Right atrium auricular region (tissue), 2 donors: Measurements from ENCODE around the gene LYRM7. TPM values are rescaled to one million over a fixed set of nuclear protein-coding genes. Genes with fewer than 3 reads are reported as not detected.

Experiments used
- DNase-seq: peaks from one replicate; pipeline ENCODE4 v3.0.0-alpha.2; 2019; ENCODE audit warnings: low spot score
- H3K27ac ChIP-seq, 2 donors: fragments of 200-600 bp; sonication (generic); 1 replicate in 1 of 2; 2 replicates in 1 of 2; pipeline ENCODE4 v1.5.1; 2016 to 2019
- H3K27me3 ChIP-seq, 2 donors: fragments of 200-600 bp; sonication (generic); one replicate each; pipeline versions ENCODE4 v1.5.1 to v1.6.0; 2017 to 2019
- H3K36me3 ChIP-seq: fragments of 200-600 bp; sonication (generic); one replicate; pipeline ENCODE4 v1.5.1; 2016
- H3K4me1 ChIP-seq, 2 donors: fragments of 200-600 bp; sonication (generic); one replicate each; pipeline versions ENCODE4 v1.5.1 to v1.6.0; 2017 to 2019
- H3K4me3 ChIP-seq, 2 donors: fragments of 200-600 bp; sonication (generic); 1 replicate in 1 of 2; 2 replicates in 1 of 2; pipeline ENCODE4 v1.5.1; 2017 to 2019; ENCODE audit warnings: mild to moderate bottlenecking in 1 of 2, moderate library complexity in 1 of 2
- H3K9me3 ChIP-seq, 2 donors: fragments of 200-600 bp; sonication (generic); one replicate each; pipeline ENCODE4 v1.5.1; 2019
- CTCF ChIP-seq, 2 donors: fragments of 200-600 bp; sonication (generic); IDR thresholded peaks; one replicate each; pipeline ENCODE4 v1.5.1; 2019; ENCODE audit warnings: antibody characterized with exemption in 2 of 2
- total RNA-seq, 2 donors: library from RNA; depleted of rRNA; stranded (reverse); fragments of >200 nt; gene quantifications; one replicate each; pipeline ENCODE4 v1.1.0, GENCODE V29; 2016

Gene LYRM7
- total RNA-seq, 2 donors from 2014 or later = 7.5 to 30.7 TPM

GRCh38 chr5:131209506-131210150, 38.9 kb downstream of the LYRM7 start:
- TF ChIP-seq CTCF (IDR thresholded peaks at IDR 0.05) = no peak
- no peaks in the 10 kb centered on the region for H3K4me1 ChIP-seq
- H3K4me3 ChIP-seq = no peak overlapping the region
- H3K9me3 ChIP-seq = no peaks in the 10 kb centered on the region
- no peak overlapping the region for H3K27ac ChIP-seq
- H3K27me3 ChIP-seq = no peaks in the 10 kb centered on the region
- no peak for DNase-seq
- H3K36me3 ChIP-seq = no peaks in the 10 kb centered on the region

- no peak for DNase-seq
- no peak for TF ChIP-seq CTCF (IDR thresholded peaks at IDR 0.05)
- H3K36me3 ChIP-seq = no peaks in the 10 kb centered on the region
- no peak overlapping the region for H3K4me3 ChIP-seq
- H3K27ac ChIP-seq = no peak overlapping the region
- H3K4me1 ChIP-seq = no peaks in the 10 kb centered on the region
- H3K27me3 ChIP-seq = no peaks in the 10 kb centered on the region
- no peaks in the 10 kb centered on the region for H3K9me3 ChIP-seq
These were observed 39.4 kb downstream of the LYRM7 start for GRCh38 chr5:131210151-131210510.

- no peaks in the 10 kb centered on the region for H3K36me3 ChIP-seq
- H3K4me3 ChIP-seq = no peak overlapping the region
- no peaks in the 10 kb centered on the region for H3K27me3 ChIP-seq
- H3K9me3 ChIP-seq = no peaks in the 10 kb centered on the region
- no peak for TF ChIP-seq CTCF (IDR thresholded peaks at IDR 0.05)
- no peaks in the 10 kb centered on the region for H3K4me1 ChIP-seq
- no peak for DNase-seq
- no peak overlapping the region for H3K27ac ChIP-seq
These were observed 40.9 kb downstream of the LYRM7 start for GRCh38 chr5:131211669-131212068.

GRCh38 chr5:131212471-131213021, 41.8 kb downstream of the LYRM7 start:
- H3K4me1 ChIP-seq = no peaks in the 10 kb centered on the region
- no peak overlapping the region for H3K27ac ChIP-seq
- no peaks in the 10 kb centered on the region for H3K27me3 ChIP-seq
- no peak for TF ChIP-seq CTCF (IDR thresholded peaks at IDR 0.05)
- H3K4me3 ChIP-seq = no peak overlapping the region
- no peaks in the 10 kb centered on the region for H3K36me3 ChIP-seq
- no peaks in the 10 kb centered on the region for H3K9me3 ChIP-seq
- DNase-seq = no peak

- TF ChIP-seq CTCF (IDR thresholded peaks at IDR 0.05) = no peak
- no peak overlapping the region for H3K27ac ChIP-seq
- H3K4me3 ChIP-seq = no peak overlapping the region
- no peaks in the 10 kb centered on the region for H3K4me1 ChIP-seq
- no peaks in the 10 kb centered on the region for H3K36me3 ChIP-seq
- no peaks in the 10 kb centered on the region for H3K9me3 ChIP-seq
- H3K27me3 ChIP-seq = no peaks in the 10 kb centered on the region
- DNase-seq = no peak
These were observed 44.0 kb downstream of the LYRM7 start for GRCh38 chr5:131214609-131215227.
